ENCODE results near the gene MYCN. TPM values are rescaled to one million over a fixed set of nuclear protein-coding genes. Genes with fewer than 3 reads are reported as not detected.

The MYCN gene
- total and polyA plus RNA-seq, 2 of the 8 experiments (the other 6 are each of a cell fraction or from before 2014, with no cell fraction given): 87.8 to 137 TPM

GRCh38 chr2:15899751-15900493, 40.4 kb upstream of the MYCN start:
- Histone ChIP-seq H2BK120ac (replicated peaks; ENCODE audit: low read depth, low read length) (no peak overlapping the region), H3K14ac (ENCODE audit: insufficient read length) (no peak overlapping the region), H2AK5ac (ENCODE audit: low read depth, low read length) (no peak overlapping the region), H2AFZ (ENCODE audit: low read length) (peak overlapping the region; percentile 79; the same call in 1 of the 2 replicates), H3K27me3 (replicated peaks in 1 of 4; ENCODE audit: control insufficient read depth in 3 of 4, extremely low read depth in 1 of 4, insufficient read depth in 3 of 4, low read length in 3 of 4) (no peaks in the 10 kb centered on the region), H3K4ac (replicated peaks; ENCODE audit: insufficient read length, low read depth, low read length) (no peak overlapping the region), H4K20me1 (replicated peaks in 1 of 2; ENCODE audit: control insufficient read depth in 1 of 2, insufficient read depth in 2 of 2, low read length in 2 of 2) (no peaks in the 10 kb centered on the region), H3K23me2 (ENCODE audit: low read depth, low read length) (no peaks in the 10 kb centered on the region), H3K4me1 (replicated peaks in 1 of 4; ENCODE audit: control insufficient read depth in 3 of 4, insufficient read depth in 4 of 4, low read length in 3 of 4) (peaks cover 0 to 12% (median 3%) of the 10 kb centered on the region in 4 experiments; a peak in 3 of 7 replicates), H4K8ac (ENCODE audit: extremely low read depth, insufficient read depth, low read length) (no peak overlapping the region), H4K5ac (ENCODE audit: insufficient read length, low read depth, low read length) (no peak overlapping the region), H2BK15ac (ENCODE audit: low read length) (no peak overlapping the region), H2BK12ac (ENCODE audit: low read depth, low read length) (no peak overlapping the region), H3K18ac (ENCODE audit: extremely low read depth, low read length) (no peak overlapping the region), H3K4me3 (ENCODE audit: extremely low read depth in 1 of 4, insufficient read depth in 2 of 4, low read depth in 3 of 4, low read length in 4 of 4) (no peak overlapping the region), H2BK5ac (ENCODE audit: low read depth, low read length) (no peak overlapping the region), H3K9ac (replicated peaks in 1 of 4; ENCODE audit: extremely low read depth in 1 of 4, low read depth in 3 of 4, low read length in 3 of 4) (no peak overlapping the region), H3K56ac (replicated peaks; ENCODE audit: insufficient read length, low read depth, low read length) (no peak overlapping the region), H3K79me2 (ENCODE audit: control insufficient read depth in 1 of 2, insufficient read depth in 2 of 2, low read length in 2 of 2) (no peaks in the 10 kb centered on the region), H3K23ac (ENCODE audit: insufficient read length) (no peak overlapping the region), H3K4me2 (ENCODE audit: insufficient read depth in 1 of 2, low read depth in 2 of 2, low read length in 2 of 2) (no peak overlapping the region), H3K9me3 (ENCODE audit: insufficient read depth in 2 of 2, low read depth in 1 of 2, low read length in 1 of 2) (0 out of 4 replicates have a peak, but pooled peaks cover 0 to 7% of the 10 kb centered on the region in 2 experiments), H3K36me3 (ENCODE audit: control insufficient read depth in 2 of 4, insufficient read depth in 4 of 4, low read length in 3 of 4) (no peaks in the 10 kb centered on the region), H2BK20ac (ENCODE audit: low read length) (no peak overlapping the region), H3K79me1 (ENCODE audit: low read depth, low read length) (no peaks in the 10 kb centered on the region), H4K91ac (replicated peaks; ENCODE audit: insufficient read length, low read length) (no peak overlapping the region), H3K27ac (ENCODE audit: low read depth, low read length) (no peak overlapping the region)
- DNase-seq (ENCODE audit: low read depth in 1 of 2, low spot score in 2 of 2) (no peak), FAIRE-seq (no peak)
- whole genome bisulfite sequencing, 2 experiments (ENCODE audit: extremely low coverage in 1 of 2, insufficient coverage in 1 of 2, insufficient read length in 1 of 2, insufficient replicate concordance in 2 of 2, low coverage in 1 of 2, low lambda C conversion rate in 2 of 2, missing lambda C conversion rate in 1 of 2): 84% methylated on average over 6 of the region's 6 CpGs; no CpG with 5 or more reads in 1 of the 2 experiments
- TF ChIP-seq, protein P1, sequence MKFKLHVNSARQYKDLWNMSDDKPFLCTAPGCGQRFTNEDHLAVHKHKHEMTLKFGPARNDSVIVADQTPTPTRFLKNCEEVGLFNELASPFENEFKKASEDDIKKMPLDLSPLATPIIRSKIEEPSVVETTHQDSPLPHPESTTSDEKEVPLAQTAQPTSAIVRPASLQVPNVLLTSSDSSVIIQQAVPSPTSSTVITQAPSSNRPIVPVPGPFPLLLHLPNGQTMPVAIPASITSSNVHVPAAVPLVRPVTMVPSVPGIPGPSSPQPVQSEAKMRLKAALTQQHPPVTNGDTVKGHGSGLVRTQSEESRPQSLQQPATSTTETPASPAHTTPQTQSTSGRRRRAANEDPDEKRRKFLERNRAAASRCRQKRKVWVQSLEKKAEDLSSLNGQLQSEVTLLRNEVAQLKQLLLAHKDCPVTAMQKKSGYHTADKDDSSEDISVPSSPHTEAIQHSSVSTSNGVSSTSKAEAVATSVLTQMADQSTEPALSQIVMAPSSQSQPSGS (IDR thresholded peaks at IDR 0.05; ENCODE audit: low read length): no peak
- TF ChIP-seq POU5F1 (IDR thresholded peaks at IDR 0.05; ENCODE audit: low read depth, low read length) (no peak), SIX5 (IDR thresholded peaks at IDR 0.05; ENCODE audit: low read depth, low read length) (no peak), KDM4A (IDR thresholded peaks at IDR 0.05; ENCODE audit: low read depth, low read length, severe bottlenecking) (no peak), SP1 (IDR thresholded peaks at IDR 0.05; ENCODE audit: low read depth, low read length) (no peak), SRF (IDR thresholded peaks at IDR 0.05; ENCODE audit: low read depth, low read length) (no peak), EP300 (IDR thresholded peaks at IDR 0.05; ENCODE audit: borderline replicate concordance in 1 of 2, low read depth in 2 of 2, low read length in 2 of 2) (no peak)
- TF ChIP-seq, protein P2, sequence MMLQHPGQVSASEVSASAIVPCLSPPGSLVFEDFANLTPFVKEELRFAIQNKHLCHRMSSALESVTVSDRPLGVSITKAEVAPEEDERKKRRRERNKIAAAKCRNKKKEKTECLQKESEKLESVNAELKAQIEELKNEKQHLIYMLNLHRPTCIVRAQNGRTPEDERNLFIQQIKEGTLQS (IDR thresholded peaks at IDR 0.05; ENCODE audit: insufficient read depth, low read depth, low read length): no peak
- ChIA-PET POLR2A (ENCODE audit: partially characterized antibody) (no interaction called here), CTCF (ENCODE audit: partially characterized antibody) (interaction anchor here (1.9 kb wide), 1 partner anchor 40 kb away, joined by 5 read pairs; no protein-coding TSS in a partner anchor)
